Right cardiac atrium (tissue), 5 donors: Measurements from ENCODE around the gene LHFPL6. TPM values are rescaled to one million over a fixed set of nuclear protein-coding genes. Genes with fewer than 3 reads are reported as not detected.

ENCODE experiments used
- ATAC-seq, 2 donors: fragments of 200-7000 bp; cut with Tn5 transposase; one replicate each; pipeline versions ENCODE4 v1.8.0 to v1.9.1; 2020; ENCODE audit warnings: moderate library complexity in 2 of 2, mild to moderate bottlenecking in 1 of 2
- DNase-seq, 3 donors: peaks; one replicate each; pipeline ENCODE4 v3.0.0-alpha.2; 2020
- H3K27ac ChIP-seq: one replicate; pipeline ENCODE4 v1.5.1; 2013; ENCODE audit warnings: mild to moderate bottlenecking, low read length, control low read depth, moderate library complexity
- H3K27me3 ChIP-seq: one replicate; pipeline ENCODE4 v1.6.1; 2013; ENCODE audit not compliant: control insufficient read depth, insufficient read depth
- H3K4me1 ChIP-seq: one replicate; pipeline ENCODE4 v1.6.1; 2013; ENCODE audit warnings: low read length; ENCODE audit not compliant: control insufficient read depth, insufficient read depth
- H3K4me3 ChIP-seq: one replicate; pipeline ENCODE4 v1.5.1; 2013; ENCODE audit warnings: low read length, control low read depth
- H3K9me3 ChIP-seq: one replicate; pipeline ENCODE4 v1.6.1; 2013; ENCODE audit warnings: low read length; ENCODE audit not compliant: control insufficient read depth
- WGBS: extraction: QIAGEN DNeasy Blood & Tissue Kit; methylation state at CpG from one replicate; pipeline ENCODE4 v1.1.7; 2013; 5-methylcytosine and 5-hydroxymethylcytosine counted together
- intact Hi-C, 4 donors: fragments of 100-400 bp; cut with DNase I; formaldehyde crosslinking; loops; one replicate each; pipeline versions ENCODE4 v1.11.0 to v1.14.0; 2022 to 2023
- polyA plus RNA-seq: library from polyadenylated mRNA; stranded (reverse); fragments of 200-250 nt; gene quantifications from one replicate; pipeline ENCODE4 v1.2.3, GENCODE V29; 2013
- total RNA-seq, 4 donors: library from RNA; stranded (reverse); fragmentation: NEBNext Ultra II Directional; extraction: Animal tissue kit (Norgen Biotek cat#: 25700); gene quantifications; one replicate each; pipeline ENCODE4 v1.2.1, GENCODE V29; 2021
- donor health status: healthy with polysubstance abuse.
- donor health status: DM: no; HTN: yes; CAD: no.
- donor health status: DM: no; HTN: no; CAD: no.
- donor health status: DM: no; HTN: yes; CAD: no; lungs with severe emphysema.
- donor health status: DM: yes; HTN: yes; CAD: no.

Gene LHFPL6
- total and polyA plus RNA-seq, 5 donors: 54.0 to 66.8 (median 58.5) TPM

- DNase-seq (peak; percentile 54 to 76 (median 60)), ATAC-seq (peak; percentile 84 to 88)
- no peaks in the 10 kb centered on the region for H3K9me3 ChIP-seq
- H3K4me1 ChIP-seq: peaks cover 7% of the 10 kb centered on the region
- H3K27me3 ChIP-seq: no peaks in the 10 kb centered on the region
- no peak overlapping the region for H3K4me3 ChIP-seq
- intact Hi-C loops: no loop called here
- 54% methylated on average over 4 of the region's 4 CpGs for WGBS
- no peak overlapping the region for H3K27ac ChIP-seq
Observed at GRCh38 chr13:39370554-39370953, 232.4 kb downstream of the LHFPL6 start.

DNA sequence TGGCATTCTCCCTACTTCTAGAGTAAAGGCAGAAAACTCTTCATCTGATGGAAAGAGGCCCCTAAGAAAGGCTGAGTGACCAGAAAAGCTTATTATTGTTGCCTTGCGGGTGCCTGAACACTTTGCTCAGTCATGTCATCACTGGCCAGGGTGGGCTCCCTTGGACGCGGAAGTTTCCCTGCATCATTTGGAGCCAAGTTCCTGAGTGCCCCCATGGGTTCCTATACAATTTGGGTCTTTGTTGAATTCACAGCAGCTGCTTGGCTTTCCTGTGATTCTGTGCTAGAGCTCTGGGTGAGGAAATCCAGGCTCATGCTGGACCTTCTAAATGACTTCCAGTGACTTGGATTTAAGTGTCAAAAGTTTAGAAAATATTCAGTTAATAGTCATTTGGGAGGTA is 232.9 kb downstream of the LHFPL6 start:
- Histone ChIP-seq H3K27ac (no peak overlapping the region), H3K4me3 (no peak overlapping the region), H3K4me1 (peaks cover 7% of the 10 kb centered on the region), H3K9me3 (no peaks in the 10 kb centered on the region), H3K27me3 (no peaks in the 10 kb centered on the region)
- ATAC-seq (no peak), DNase-seq (no peak)
- WGBS: 74% methylated on average over 3 of the region's 3 CpGs
- intact Hi-C loops: no loop called here

DNA sequence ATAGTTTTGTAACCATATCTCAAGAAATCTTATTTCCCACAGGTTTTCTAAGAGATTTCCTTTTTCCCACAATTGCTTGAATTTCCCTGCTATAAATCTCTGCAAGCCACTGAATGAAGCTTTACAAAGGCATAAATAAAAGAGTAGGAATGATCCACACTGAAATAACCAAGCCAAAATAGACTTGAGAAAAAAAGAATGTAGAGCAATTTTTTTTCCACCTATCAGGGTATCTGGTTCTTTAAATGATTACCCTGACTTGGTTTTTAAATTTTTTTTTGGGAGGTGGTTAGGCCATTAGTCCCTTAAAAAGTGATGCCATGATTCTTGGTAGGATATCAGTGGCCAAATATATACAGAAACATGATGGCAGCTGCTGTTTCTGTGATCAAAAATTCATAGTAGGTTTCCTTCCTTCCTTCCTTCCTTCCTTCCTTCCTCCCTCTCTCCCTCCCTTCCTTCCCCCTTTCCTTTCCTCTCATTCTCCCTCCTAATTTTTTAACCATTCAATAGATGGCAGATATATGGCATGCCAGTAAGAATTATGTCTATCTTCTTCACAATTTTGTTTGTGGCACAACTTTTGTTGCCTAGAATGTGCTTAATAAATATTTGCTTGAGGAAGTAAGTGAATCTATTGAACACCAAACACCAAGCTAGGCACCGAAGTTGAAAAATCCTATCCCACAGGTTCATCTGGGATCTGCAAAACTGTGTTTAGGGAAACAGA is 233.7 kb downstream of the LHFPL6 start:
- DNase-seq (no peak), ATAC-seq (no peak)
- Histone ChIP-seq H3K4me1 (peaks cover 7% of the 10 kb centered on the region), H3K9me3 (no peaks in the 10 kb centered on the region), H3K27ac (no peak overlapping the region), H3K27me3 (no peaks in the 10 kb centered on the region), H3K4me3 (no peak overlapping the region)
- intact Hi-C loops: no loop called here
- 40% methylated on average over 1 of the region's 1 CpG for WGBS

- no peak for ATAC-seq
- no peak overlapping the region for H3K27ac ChIP-seq
- intact Hi-C loops: no loop called here
Observed at GRCh38 chr13:39365879-39366278, 237.1 kb downstream of the LHFPL6 start.

DNA sequence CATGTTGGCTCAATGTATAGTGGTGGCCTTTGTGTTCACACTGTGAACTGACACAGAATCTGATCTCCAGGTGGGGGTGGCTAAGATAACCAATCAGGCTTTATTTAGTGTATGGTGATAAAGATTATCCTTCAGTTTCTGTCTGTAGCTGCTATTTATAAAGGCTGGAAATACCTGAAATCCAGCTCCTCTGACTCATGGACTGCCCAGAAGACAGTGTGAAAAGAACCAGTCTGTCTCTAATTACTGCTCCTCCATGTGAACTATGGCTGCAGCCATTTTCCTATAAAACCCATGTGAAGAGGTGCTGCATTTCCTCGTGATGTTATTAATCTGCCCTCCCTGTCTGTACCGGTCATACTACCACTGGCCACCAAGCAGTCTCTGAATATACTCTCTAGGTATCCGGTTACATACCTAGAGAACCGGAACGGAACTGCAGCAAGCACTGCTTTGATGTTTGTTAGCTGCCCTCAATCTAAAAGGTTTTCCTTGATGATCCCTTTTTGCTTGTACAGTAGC is 238.0 kb downstream of the LHFPL6 start:
- Histone ChIP-seq H3K4me1 (no peaks in the 10 kb centered on the region), H3K27me3 (no peaks in the 10 kb centered on the region), H3K27ac (no peak overlapping the region), H3K4me3 (no peak overlapping the region), H3K9me3 (no peaks in the 10 kb centered on the region)
- WGBS: 54% methylated on average over 5 of the region's 5 CpGs
- ATAC-seq (peak in 1 of 2 donors; percentile 40), DNase-seq (no peak)
- intact Hi-C loops: no loop called here

More at GRCh38 chr13:39365879-39366278, 237.1 kb downstream of the LHFPL6 start:
- DNase-seq: peak in 2 of 3 donors; percentile 51 to 69
- no peaks in the 10 kb centered on the region for H3K27me3 ChIP-seq
- no peaks in the 10 kb centered on the region for H3K4me1 ChIP-seq
- no peak overlapping the region for H3K4me3 ChIP-seq
- no peaks in the 10 kb centered on the region for H3K9me3 ChIP-seq

- Histone ChIP-seq H3K4me3 (no peak overlapping the region), H3K27me3 (no peaks in the 10 kb centered on the region), H3K4me1 (no peaks in the 10 kb centered on the region), H3K9me3 (no peaks in the 10 kb centered on the region), H3K27ac (no peak overlapping the region)
- DNase-seq (no peak), ATAC-seq (peak in 1 of 2 donors; percentile 14)
- 48% methylated on average over 4 of the region's 4 CpGs for WGBS
- intact Hi-C loops: no loop called here
Observed at GRCh38 chr13:39363382-39363772, 239.6 kb downstream of the LHFPL6 start.

DNA sequence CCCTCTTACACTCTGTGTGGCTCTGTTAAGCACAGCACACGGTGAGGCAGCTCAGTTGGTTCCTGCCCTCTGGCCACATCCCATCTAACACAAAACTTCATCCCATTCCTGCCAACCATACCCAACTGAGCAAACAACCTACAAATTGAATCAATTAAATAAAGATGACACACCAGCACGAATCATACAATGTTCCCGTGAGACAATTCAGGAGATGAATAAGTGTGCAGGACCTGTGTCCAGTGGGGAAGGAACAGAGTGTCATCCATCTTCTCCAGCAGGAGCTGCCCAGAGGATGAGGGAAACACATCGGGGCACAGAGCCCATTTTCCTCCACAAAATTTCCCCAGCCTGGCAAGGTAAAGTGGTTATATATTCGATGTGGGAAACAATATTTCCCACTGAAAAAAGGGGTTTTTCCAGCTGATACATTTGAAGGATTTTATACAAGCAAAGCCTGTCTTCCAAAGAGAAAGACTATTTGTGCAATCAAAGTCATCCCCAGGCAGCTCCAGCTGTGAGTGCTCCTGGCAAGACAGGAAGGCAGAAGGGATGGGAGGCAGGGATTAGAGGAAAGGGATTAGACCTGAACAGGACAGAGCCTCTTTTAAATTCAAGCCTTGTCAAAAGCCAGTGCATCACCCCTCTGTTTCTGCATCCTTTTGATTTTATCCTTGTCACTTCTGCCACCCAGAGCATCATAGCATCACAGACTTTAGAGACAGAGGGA is 240.2 kb downstream of the LHFPL6 start:
- no peaks in the 10 kb centered on the region for H3K4me1 ChIP-seq
- ATAC-seq (no peak), DNase-seq (no peak)
- 72% methylated on average over 5 of the region's 5 CpGs for WGBS
- no peaks in the 10 kb centered on the region for H3K27me3 ChIP-seq
- H3K27ac ChIP-seq: no peak overlapping the region
- H3K4me3 ChIP-seq: no peak overlapping the region
- intact Hi-C loops: no loop called here
- H3K9me3 ChIP-seq: no peaks in the 10 kb centered on the region

- Histone ChIP-seq H3K9me3 (no peaks in the 10 kb centered on the region), H3K27me3 (no peaks in the 10 kb centered on the region), H3K4me3 (no peak overlapping the region), H3K27ac (no peak overlapping the region), H3K4me1 (peaks cover 12% of the 10 kb centered on the region)
- no peak for DNase-seq
- no peak for ATAC-seq
- intact Hi-C loops: no loop called here
- 49% methylated on average over 1 of the region's 1 CpG for WGBS
Observed at GRCh38 chr13:39353988-39354387, 249.0 kb downstream of the LHFPL6 start.

DNA sequence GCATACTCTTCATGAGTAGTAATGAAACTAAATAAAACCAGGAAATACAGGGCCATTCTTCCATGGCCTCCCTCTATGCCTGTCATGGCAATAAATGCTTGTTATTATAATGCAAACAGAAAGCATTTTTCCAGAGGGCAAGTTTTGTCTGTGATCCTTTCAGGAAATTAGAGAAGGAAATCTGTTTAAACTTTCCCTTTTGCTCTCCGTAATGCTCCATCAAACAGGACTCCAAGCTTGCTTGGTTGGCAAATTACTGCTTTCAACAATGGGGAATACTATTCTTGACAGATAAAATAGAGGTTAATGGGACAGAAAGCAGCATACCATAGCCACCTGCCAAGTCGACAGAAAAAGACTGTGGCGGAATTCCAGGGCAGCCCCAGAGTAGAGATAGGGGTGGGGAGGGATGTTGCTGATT is 252.5 kb downstream of the LHFPL6 start:
- H3K27ac ChIP-seq: peak overlapping the region; percentile 70
- H3K4me1 ChIP-seq: peaks cover 21% of the 10 kb centered on the region
- H3K4me3 ChIP-seq: peak overlapping the region; percentile 7
- no peaks in the 10 kb centered on the region for H3K9me3 ChIP-seq
- intact Hi-C loops: no loop called here
- DNase-seq (peak in 2 of 3 donors; percentile 60 to 64), ATAC-seq (peak; percentile 52 to 69)
- H3K27me3 ChIP-seq: no peaks in the 10 kb centered on the region
- WGBS: 11% methylated on average over 3 of the region's 3 CpGs

DNA sequence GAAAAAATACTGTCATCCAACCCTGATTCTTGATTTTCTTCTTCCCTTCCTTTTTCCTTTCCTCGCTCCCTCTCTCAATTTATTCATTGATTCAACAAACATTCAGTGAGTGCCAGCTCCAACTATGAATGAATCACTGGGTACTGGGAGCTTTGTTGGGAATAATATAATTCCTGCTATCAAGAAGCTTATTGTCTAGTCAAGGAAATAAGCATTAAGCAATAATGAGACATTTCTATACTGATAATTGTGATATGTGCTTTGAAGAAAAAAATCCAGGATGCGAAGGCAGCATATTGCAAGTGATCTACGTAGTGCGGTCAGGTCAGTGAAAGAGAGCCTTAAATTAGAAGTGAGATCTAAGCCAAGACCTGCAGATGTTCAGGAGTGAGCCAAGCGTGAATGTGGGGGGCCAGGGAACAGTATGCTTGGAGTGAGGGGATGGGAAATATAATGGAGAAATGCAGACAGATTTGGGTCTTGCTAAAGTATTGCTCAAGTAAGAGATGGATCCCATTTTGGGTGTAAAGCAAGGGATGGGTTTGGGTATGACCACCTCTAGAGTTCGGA is 253.5 kb downstream of the LHFPL6 start:
- H3K27me3 ChIP-seq: no peaks in the 10 kb centered on the region
- no peaks in the 10 kb centered on the region for H3K9me3 ChIP-seq
- H3K4me1 ChIP-seq: peaks cover 22% of the 10 kb centered on the region
- intact Hi-C loops: no loop called here
- H3K4me3 ChIP-seq: no peak overlapping the region
- DNase-seq: no peak
- no peak for ATAC-seq
- peak overlapping the region; percentile 54 for H3K27ac ChIP-seq
- 73% methylated on average over 6 of the region's 6 CpGs for WGBS
